Activated CD8-positive, alpha-beta T cell treated with anti-CD3 and anti-CD28 coated beads, Interleukin-2, amount 10 ng/mL, durations not matched to agents 7 days and 5 days (primary cell): ENCODE data around the gene KCND3. TPM values are rescaled to one million over a fixed set of nuclear protein-coding genes. Genes with fewer than 3 reads are reported as not detected.
A peak's percentile ranks its signal among the peaks of the same experiment; 100 is the strongest.

Experiments
- ATAC-seq: fragments of 150-1000 bp; cut with Tn5 transposase; one replicate; pipeline ENCODE4 v1.10.0; 2021; ENCODE audit warnings: moderate library complexity
- CTCF ChIA-PET: fragments of 350-600 bp; sonication (Branson Sonifier 250); formaldehyde crosslinking; loops from one replicate; lab custom pipeline; 2021; ENCODE audit warnings: antibody characterized with exemption; lab: Charles Lee
- POLR2A ChIA-PET: fragments of 350-600 bp; sonication (Branson Sonifier 250); formaldehyde crosslinking; loops from one replicate; lab custom pipeline; 2021; ENCODE audit warnings: antibody characterized with exemption; lab: Charles Lee
- DNase-seq: peaks from one replicate; pipeline ENCODE4 v3.0.0-alpha.2; 2020
- H3K27ac Mint-ChIP-seq: one replicate; pipeline ENCODE4 v1.8.0; 2021; ENCODE audit warnings: mild to moderate bottlenecking, mixed read lengths
- H3K27me3 Mint-ChIP-seq: one replicate; pipeline ENCODE4 v1.8.0; 2021; ENCODE audit warnings: low read depth, mixed read lengths
- H3K36me3 Mint-ChIP-seq: one replicate; pipeline ENCODE4 v1.8.0; 2021; ENCODE audit warnings: low read depth, mixed read lengths
- H3K4me1 Mint-ChIP-seq: one replicate; pipeline ENCODE4 v1.8.0; 2021; ENCODE audit warnings: low read depth, mixed read lengths
- H3K4me3 Mint-ChIP-seq: one replicate; pipeline ENCODE4 v1.8.0; 2021; ENCODE audit warnings: mild to moderate bottlenecking, mixed read lengths
- H3K9me3 Mint-ChIP-seq: one replicate; pipeline ENCODE4 v1.8.0; 2022; ENCODE audit warnings: mixed read lengths; ENCODE audit not compliant: insufficient read depth
- total RNA-seq, 2 experiments: library from RNA; stranded (reverse); gene quantifications; one replicate each; pipeline ENCODE4 v1.2.3, GENCODE V29; 2021

The KCND3 gene
- total RNA-seq, 2 experiments from 2014 or later, result not detected

GRCh38 chr1:111733992-111734341 lies 255.5 kb downstream of the KCND3 start:
- H3K27ac Mint-ChIP-seq, result no peak overlapping the region

GRCh38 chr1:111733183-111733991 lies 256.1 kb downstream of the KCND3 start:
- ATAC-seq, result no peak
- Mint-ChIP-seq H3K36me3 (no peaks in the 10 kb centered on the region), H3K9me3 (no peaks in the 10 kb centered on the region), H3K27ac (peak overlapping the region; percentile 9), H3K4me3 (no peak overlapping the region), H3K4me1 (peaks cover 14% of the 10 kb centered on the region), H3K27me3 (peaks cover 18% of the 10 kb centered on the region)
- CTCF ChIA-PET, result interaction anchor here (1.0 to 2.4 kb wide), 3 partner anchors 14 to 19 kb away, joined by 4 to 10 read pairs (median 9); no protein-coding TSS in a partner anchor
- DNase-seq, result no peak
- POLR2A ChIA-PET, result no interaction called here

More at GRCh38 chr1:111733992-111734341, 255.5 kb downstream of the KCND3 start:
- no peak for DNase-seq
- ChIA-PET CTCF (interaction anchor here (1.0 to 2.4 kb wide), 4 partner anchors 10 to 19 kb away, joined by 3 to 10 read pairs (median 6); no protein-coding TSS in a partner anchor), POLR2A (no interaction called here)
- no peaks in the 10 kb centered on the region for H3K9me3 Mint-ChIP-seq
- H3K36me3 Mint-ChIP-seq, result no peaks in the 10 kb centered on the region
- H3K27me3 Mint-ChIP-seq, result peaks cover 21% of the 10 kb centered on the region
- H3K4me3 Mint-ChIP-seq, result no peak overlapping the region
- peaks cover 17% of the 10 kb centered on the region for H3K4me1 Mint-ChIP-seq
- ATAC-seq, result no peak

GRCh38 chr1:111732718-111733117 lies 256.8 kb downstream of the KCND3 start:
- POLR2A ChIA-PET, result interaction anchor here (1.1 kb wide), 1 partner anchor 13 kb away, joined by 3 read pairs; no protein-coding TSS in a partner anchor
- Mint-ChIP-seq H3K4me3 (no peak overlapping the region), H3K36me3 (no peaks in the 10 kb centered on the region), H3K27ac (no peak overlapping the region), H3K9me3 (no peaks in the 10 kb centered on the region), H3K27me3 (peaks cover 13% of the 10 kb centered on the region), H3K4me1 (peaks cover 9% of the 10 kb centered on the region)
- no peak for DNase-seq
- ATAC-seq, result no peak
- CTCF ChIA-PET, result interaction anchor here (1.3 to 1.5 kb wide), 3 partner anchors 15 to 37 kb away, joined by 4 to 6 read pairs (median 6); no protein-coding TSS in a partner anchor

- DNase-seq, result no peak
- POLR2A ChIA-PET, result interaction anchor here (1.1 to 1.5 kb wide), 2 partner anchors 11 to 12 kb away, joined by 3 read pairs; no protein-coding TSS in a partner anchor
- no peaks in the 10 kb centered on the region for H3K9me3 Mint-ChIP-seq
- H3K4me3 Mint-ChIP-seq, result no peak overlapping the region
- H3K36me3 Mint-ChIP-seq, result no peaks in the 10 kb centered on the region
- H3K27ac Mint-ChIP-seq, result no peak overlapping the region
- peaks cover 4% of the 10 kb centered on the region for H3K4me1 Mint-ChIP-seq
- peaks cover 5% of the 10 kb centered on the region for H3K27me3 Mint-ChIP-seq
- ATAC-seq, result no peak
- CTCF ChIA-PET, result interaction anchor here (0.8 to 1.5 kb wide), 5 partner anchors 15 to 224 kb away, joined by 3 to 6 read pairs (median 4); no protein-coding TSS in a partner anchor
Observed at GRCh38 chr1:111731956-111732355, 257.5 kb downstream of the KCND3 start.

- no peak for DNase-seq
- POLR2A ChIA-PET, result interaction anchor here (1.5 kb wide), 1 partner anchor 10 kb away, joined by 3 read pairs; no protein-coding TSS in a partner anchor
Observed at GRCh38 chr1:111730706-111731105, 258.8 kb downstream of the KCND3 start.

GRCh38 chr1:111729946-111730681 lies 259.4 kb downstream of the KCND3 start:
- H3K4me1 Mint-ChIP-seq, result peaks cover 4% of the 10 kb centered on the region
- H3K36me3 Mint-ChIP-seq, result no peaks in the 10 kb centered on the region
- no peaks in the 10 kb centered on the region for H3K27me3 Mint-ChIP-seq
- no peak overlapping the region for H3K4me3 Mint-ChIP-seq
- no peak overlapping the region for H3K27ac Mint-ChIP-seq
- no peak for DNase-seq
- no peaks in the 10 kb centered on the region for H3K9me3 Mint-ChIP-seq
- ATAC-seq, result no peak
- ChIA-PET CTCF (interaction anchor here (1.0 to 2.8 kb wide), 2 partner anchors 16 to 27 kb away, joined by 3 to 10 read pairs; no protein-coding TSS in a partner anchor), POLR2A (interaction anchor here (1.5 kb wide), 1 partner anchor 9 kb away, joined by 3 read pairs; no protein-coding TSS in a partner anchor)

More at GRCh38 chr1:111730706-111731105, 258.8 kb downstream of the KCND3 start:
- no peaks in the 10 kb centered on the region for H3K9me3 Mint-ChIP-seq
- H3K4me1 Mint-ChIP-seq, result peaks cover 4% of the 10 kb centered on the region
- no peak overlapping the region for H3K4me3 Mint-ChIP-seq
- CTCF ChIA-PET, result no interaction called here
- no peaks in the 10 kb centered on the region for H3K27me3 Mint-ChIP-seq
- no peak overlapping the region for H3K27ac Mint-ChIP-seq
- no peak for ATAC-seq
- no peaks in the 10 kb centered on the region for H3K36me3 Mint-ChIP-seq

GRCh38 chr1:111729271-111729921 lies 260.1 kb downstream of the KCND3 start:
- Mint-ChIP-seq H3K27me3 (no peaks in the 10 kb centered on the region), H3K4me3 (no peak overlapping the region), H3K9me3 (no peaks in the 10 kb centered on the region), H3K4me1 (peaks cover 4% of the 10 kb centered on the region), H3K36me3 (no peaks in the 10 kb centered on the region), H3K27ac (no peak overlapping the region)
- ChIA-PET POLR2A (no interaction called here), CTCF (interaction anchor here (1.0 to 2.8 kb wide), 3 partner anchors 14 to 27 kb away, joined by 3 to 10 read pairs (median 5); no protein-coding TSS in a partner anchor)
- ATAC-seq (no peak), DNase-seq (no peak)

- Mint-ChIP-seq H3K4me3 (no peak overlapping the region), H3K27ac (no peak overlapping the region), H3K27me3 (no peaks in the 10 kb centered on the region), H3K4me1 (no peaks in the 10 kb centered on the region), H3K36me3 (no peaks in the 10 kb centered on the region), H3K9me3 (no peaks in the 10 kb centered on the region)
- CTCF ChIA-PET, result interaction anchor here (0.7 kb wide), 1 partner anchor 13 kb away, joined by 3 read pairs; no protein-coding TSS in a partner anchor
- no peak for DNase-seq
- POLR2A ChIA-PET, result interaction anchor here (1.0 kb wide), 1 partner anchor 229 kb away, joined by 3 read pairs; no protein-coding TSS in a partner anchor
- ATAC-seq, result no peak
Observed at GRCh38 chr1:111727056-111727455, 262.4 kb downstream of the KCND3 start.

- ChIA-PET CTCF (interaction anchor here (1.0 to 1.8 kb wide), 2 partner anchors 13 to 217 kb away, joined by 3 to 5 read pairs; no protein-coding TSS in a partner anchor), POLR2A (interaction anchor here (1.2 kb wide), 1 partner anchor 13 kb away, joined by 5 read pairs; the partner anchor contains the start of gene INKA2)
- peaks cover 1% of the 10 kb centered on the region for H3K4me1 Mint-ChIP-seq
- ATAC-seq (no peak), DNase-seq (no peak)
- H3K9me3 Mint-ChIP-seq, result no peaks in the 10 kb centered on the region
- no peaks in the 10 kb centered on the region for H3K27me3 Mint-ChIP-seq
- no peaks in the 10 kb centered on the region for H3K36me3 Mint-ChIP-seq
- H3K27ac Mint-ChIP-seq, result no peak overlapping the region
- no peak overlapping the region for H3K4me3 Mint-ChIP-seq
Observed at GRCh38 chr1:111725192-111725591, 264.3 kb downstream of the KCND3 start.

GRCh38 chr1:111723871-111724270 lies 265.6 kb downstream of the KCND3 start:
- no peaks in the 10 kb centered on the region for H3K9me3 Mint-ChIP-seq
- POLR2A ChIA-PET, result no interaction called here
- CTCF ChIA-PET, result no interaction called here
- no peak overlapping the region for H3K4me3 Mint-ChIP-seq
- DNase-seq, result no peak
- H3K27ac Mint-ChIP-seq, result no peak overlapping the region
- H3K36me3 Mint-ChIP-seq, result no peaks in the 10 kb centered on the region
- no peak for ATAC-seq
- no peaks in the 10 kb centered on the region for H3K27me3 Mint-ChIP-seq
- H3K4me1 Mint-ChIP-seq, result peaks cover 1% of the 10 kb centered on the region
